Measurements from ENCODE around the gene STK33. TPM values are rescaled to one million over a fixed set of nuclear protein-coding genes. Genes with fewer than 3 reads are reported as not detected.

STK33 gene
- total RNA-seq, 1 donor from 2014 or later: 11.5 TPM

DNA sequence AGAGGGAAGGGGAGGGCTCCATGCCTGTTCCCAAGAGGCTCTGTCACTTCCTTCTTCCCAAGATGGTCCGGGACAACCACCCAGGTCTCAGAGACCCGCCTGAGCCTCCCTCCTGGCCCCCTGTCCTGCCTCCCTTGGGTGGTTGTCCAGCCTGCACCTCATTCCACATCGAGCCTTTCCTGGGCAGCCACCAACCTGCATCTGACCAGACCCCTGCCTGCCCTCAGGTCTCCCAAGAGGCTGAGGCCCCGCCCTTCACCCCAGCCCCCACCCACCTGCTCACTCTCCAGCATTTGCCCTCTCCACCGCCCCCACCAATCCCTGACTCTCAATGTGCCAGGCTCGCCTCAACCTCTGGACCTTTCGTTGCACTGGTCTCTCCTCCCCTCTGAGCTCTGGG lies 232.8 kb downstream of the STK33 start:
- TF ChIP-seq, protein P1, sequence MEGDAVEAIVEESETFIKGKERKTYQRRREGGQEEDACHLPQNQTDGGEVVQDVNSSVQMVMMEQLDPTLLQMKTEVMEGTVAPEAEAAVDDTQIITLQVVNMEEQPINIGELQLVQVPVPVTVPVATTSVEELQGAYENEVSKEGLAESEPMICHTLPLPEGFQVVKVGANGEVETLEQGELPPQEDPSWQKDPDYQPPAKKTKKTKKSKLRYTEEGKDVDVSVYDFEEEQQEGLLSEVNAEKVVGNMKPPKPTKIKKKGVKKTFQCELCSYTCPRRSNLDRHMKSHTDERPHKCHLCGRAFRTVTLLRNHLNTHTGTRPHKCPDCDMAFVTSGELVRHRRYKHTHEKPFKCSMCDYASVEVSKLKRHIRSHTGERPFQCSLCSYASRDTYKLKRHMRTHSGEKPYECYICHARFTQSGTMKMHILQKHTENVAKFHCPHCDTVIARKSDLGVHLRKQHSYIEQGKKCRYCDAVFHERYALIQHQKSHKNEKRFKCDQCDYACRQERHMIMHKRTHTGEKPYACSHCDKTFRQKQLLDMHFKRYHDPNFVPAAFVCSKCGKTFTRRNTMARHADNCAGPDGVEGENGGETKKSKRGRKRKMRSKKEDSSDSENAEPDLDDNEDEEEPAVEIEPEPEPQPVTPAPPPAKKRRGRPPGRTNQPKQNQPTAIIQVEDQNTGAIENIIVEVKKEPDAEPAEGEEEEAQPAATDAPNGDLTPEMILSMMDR (IDR thresholded peaks at IDR 0.05): no peak
- no peak for TF ChIP-seq POLR2A (IDR thresholded peaks at IDR 0.05)
- TF ChIP-seq POLR2AphosphoS5 (IDR thresholded peaks at IDR 0.05; ENCODE audit: insufficient read depth in 1 of 2, low read depth in 1 of 2): no peak
- Histone ChIP-seq H3K27ac (no peak overlapping the region), H3K27me3 (no peaks in the 10 kb centered on the region), H3K4me1 (no peaks in the 10 kb centered on the region), H3K36me3 (no peaks in the 10 kb centered on the region), H3K4me3 (no peak overlapping the region), H3K9me3 (no peaks in the 10 kb centered on the region)
- intact Hi-C loops (cut with DNase I): no loop called here
- DNase-seq (ENCODE audit: extremely low spot score in 2 of 2): no peak

- Histone ChIP-seq H3K27ac (no peak overlapping the region), H3K4me1 (peaks cover 4% of the 10 kb centered on the region), H3K36me3 (no peaks in the 10 kb centered on the region), H3K27me3 (no peaks in the 10 kb centered on the region), H3K4me3 (no peak overlapping the region), H3K9me3 (no peaks in the 10 kb centered on the region)
- intact Hi-C loops (cut with DNase I): no loop called here
- no peak for TF ChIP-seq POLR2A (IDR thresholded peaks at IDR 0.05)
- TF ChIP-seq, protein P1 (IDR thresholded peaks at IDR 0.05): no peak
- no peak for DNase-seq (ENCODE audit: extremely low spot score in 2 of 2)
Observed at GRCh38 chr11:8360086-8360828, 233.8 kb downstream of the STK33 start.

DNA sequence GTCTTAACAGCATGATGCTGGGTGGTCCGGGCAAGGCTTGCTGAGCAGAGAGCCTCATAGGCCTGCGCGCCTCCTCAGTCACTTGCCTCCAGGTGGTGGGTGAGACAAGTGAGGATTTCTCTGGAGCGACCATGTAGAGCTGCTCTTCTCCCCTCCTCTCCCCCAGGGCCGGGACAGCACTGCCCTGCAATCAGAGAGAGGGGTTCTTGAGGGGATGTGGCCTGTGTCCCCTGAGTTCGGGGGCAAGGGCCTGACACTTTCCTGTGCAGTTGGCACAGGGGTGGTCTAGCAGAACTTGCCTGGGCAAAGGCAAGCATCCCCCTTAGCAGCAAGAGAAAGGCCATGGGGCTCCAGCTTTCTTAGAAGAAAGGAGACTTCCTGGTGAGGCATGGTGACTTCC lies 234.5 kb downstream of the STK33 start:
- no peak for TF ChIP-seq POLR2AphosphoS5 (IDR thresholded peaks at IDR 0.05; ENCODE audit: insufficient read depth in 1 of 2, low read depth in 1 of 2)
- TF ChIP-seq POLR2A (IDR thresholded peaks at IDR 0.05): no peak
- TF ChIP-seq, protein P1 (IDR thresholded peaks at IDR 0.05): no peak
- Histone ChIP-seq H3K9me3 (no peaks in the 10 kb centered on the region), H3K27me3 (no peaks in the 10 kb centered on the region), H3K4me1 (peaks cover 11% of the 10 kb centered on the region), H3K4me3 (no peak overlapping the region), H3K36me3 (no peaks in the 10 kb centered on the region), H3K27ac (no peak overlapping the region)
- no peak for DNase-seq (ENCODE audit: extremely low spot score in 2 of 2)
- intact Hi-C loops (cut with DNase I): no loop called here

- H3K4me3 ChIP-seq: no peak overlapping the region
- H3K4me1 ChIP-seq: peaks cover 12% of the 10 kb centered on the region
- TF ChIP-seq, protein P1 (IDR thresholded peaks at IDR 0.05): no peak
- TF ChIP-seq POLR2AphosphoS5 (IDR thresholded peaks at IDR 0.05; ENCODE audit: insufficient read depth in 1 of 2, low read depth in 1 of 2) (no peak), POLR2A (IDR thresholded peaks at IDR 0.05) (no peak)
- no peaks in the 10 kb centered on the region for H3K27me3 ChIP-seq
- intact Hi-C loops (cut with DNase I): no loop called here
- no peak for DNase-seq (ENCODE audit: extremely low spot score in 2 of 2)
- no peaks in the 10 kb centered on the region for H3K9me3 ChIP-seq
- no peak overlapping the region for H3K27ac ChIP-seq
- no peaks in the 10 kb centered on the region for H3K36me3 ChIP-seq
Observed at GRCh38 chr11:8357891-8358566, 236.0 kb downstream of the STK33 start.

- no peak overlapping the region for H3K27ac ChIP-seq
Observed at GRCh38 chr11:8357505-8357888, 236.5 kb downstream of the STK33 start.

More at GRCh38 chr11:8357505-8357888, 236.5 kb downstream of the STK33 start:
- Histone ChIP-seq H3K36me3 (no peaks in the 10 kb centered on the region), H3K4me3 (no peak overlapping the region), H3K9me3 (no peaks in the 10 kb centered on the region), H3K27me3 (no peaks in the 10 kb centered on the region), H3K4me1 (peaks cover 12% of the 10 kb centered on the region)
- intact Hi-C loops (cut with DNase I): no loop called here
- TF ChIP-seq, protein P1 (IDR thresholded peaks at IDR 0.05): no peak
- TF ChIP-seq POLR2A (IDR thresholded peaks at IDR 0.05) (no peak), POLR2AphosphoS5 (IDR thresholded peaks at IDR 0.05; ENCODE audit: insufficient read depth in 1 of 2, low read depth in 1 of 2) (no peak)
- no peak for DNase-seq (ENCODE audit: extremely low spot score in 2 of 2)

Data from vagina (tissue), 2 donors.